HG03039 (cell line): Measurements from ENCODE around the gene KHDC3L.

ENCODE experiments used
- ATAC-seq: cut with Tn5 transposase; IDR thresholded peaks from one replicate; pipeline ENCODE4 v1.9.1; 2021; ENCODE audit warnings: mild to moderate bottlenecking, moderate library complexity; ENCODE audit not compliant: unreplicated experiment

Gene KHDC3L

GRCh38 chr6:73362358-73362757 lies at the start of gene KHDC3L:
Gene KHDC3L, plus strand, starts transcription at chr6:73362658. Its CDS starts 72 bp downstream, at chr6:73362730.
- no peak for ATAC-seq

DNA sequence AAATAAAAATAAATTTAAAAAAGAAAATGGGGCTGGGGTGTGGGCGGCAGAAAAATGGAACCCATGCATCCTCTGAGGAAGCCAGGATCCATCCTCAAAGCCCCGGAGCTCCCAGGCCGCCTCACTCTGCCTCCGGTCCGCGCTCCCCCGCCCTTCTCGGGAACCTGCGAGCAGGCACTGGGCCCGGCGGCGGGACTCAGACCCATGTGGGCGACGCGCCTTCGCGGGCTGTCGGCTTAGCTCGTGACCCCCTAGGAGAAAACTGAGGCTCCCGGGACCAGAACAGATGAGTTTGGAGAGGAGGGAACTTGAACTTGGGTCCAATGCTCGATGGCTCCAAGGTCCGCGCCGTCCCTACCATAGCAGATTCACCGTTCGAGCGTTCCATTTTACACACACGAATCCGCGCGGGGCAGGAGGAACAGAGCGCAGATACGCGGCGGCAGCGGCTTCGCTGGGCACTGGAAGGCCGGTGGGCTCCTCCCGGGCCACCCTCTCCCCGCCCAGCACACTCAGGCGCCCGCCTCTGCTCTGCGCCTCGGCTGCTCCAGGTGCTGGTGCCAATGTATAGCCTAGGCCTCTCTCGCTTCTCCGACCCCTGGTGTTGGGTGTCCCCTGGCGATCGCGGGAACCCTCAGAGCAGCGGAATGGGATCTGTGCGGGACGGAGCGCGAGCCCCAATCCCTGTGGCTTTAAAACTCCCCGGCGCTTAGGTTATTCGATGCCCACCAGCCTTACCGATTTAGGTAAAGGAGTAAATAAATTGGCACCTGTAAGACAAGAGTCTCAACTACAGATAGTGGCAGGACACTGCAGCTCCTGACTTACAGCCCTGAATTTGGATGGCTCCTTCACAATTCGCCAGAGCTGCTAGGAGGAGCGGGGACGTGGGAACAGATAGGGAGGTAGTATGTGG lies 47.6 kb upstream of the KHDC3L start:
- no peak for ATAC-seq

GRCh38 chr6:73323323-73323722 lies 39.1 kb upstream of the KHDC3L start:
- ATAC-seq: no peak

DNA sequence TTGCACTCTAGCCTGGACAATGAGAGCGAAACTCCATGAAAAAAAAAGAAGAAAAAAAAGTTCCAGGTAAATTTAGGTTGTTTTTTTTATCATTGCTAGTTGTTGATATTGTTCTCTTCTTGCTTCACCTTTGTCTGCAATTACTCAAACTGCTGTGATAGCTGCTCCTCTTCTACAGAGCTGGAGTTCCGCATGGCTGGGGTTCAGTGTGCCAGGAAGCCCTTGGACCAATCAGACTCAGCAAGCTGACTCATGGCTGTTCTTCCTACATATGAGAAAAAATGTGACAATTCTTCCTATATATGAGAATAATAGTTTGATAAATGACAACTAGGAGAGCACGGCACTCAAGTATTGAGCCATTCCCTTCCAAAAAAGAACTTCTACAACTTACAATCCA lies 36.8 kb upstream of the KHDC3L start:
- no peak for ATAC-seq

- ATAC-seq: no peak
These were observed 33.7 kb upstream of the KHDC3L start for GRCh38 chr6:73328790-73329189.

GRCh38 chr6:73329201-73329600 lies 33.3 kb upstream of the KHDC3L start:
- no peak for ATAC-seq

GRCh38 chr6:73339340-73339739 lies 23.1 kb upstream of the KHDC3L start:
- no peak for ATAC-seq

- ATAC-seq: no peak
These were observed 22.4 kb upstream of the KHDC3L start for GRCh38 chr6:73340048-73340447.

GRCh38 chr6:73341335-73341734 lies 21.1 kb upstream of the KHDC3L start:
- no peak for ATAC-seq

GRCh38 chr6:73342174-73342573 lies 20.3 kb upstream of the KHDC3L start:
- ATAC-seq: no peak

- ATAC-seq: no peak
These were observed 19.3 kb upstream of the KHDC3L start for GRCh38 chr6:73343164-73343563.

GRCh38 chr6:73348550-73349204 lies 13.8 kb upstream of the KHDC3L start:
- no peak for ATAC-seq

- ATAC-seq: no peak
These were observed 13.1 kb upstream of the KHDC3L start for GRCh38 chr6:73349311-73349710.

DNA sequence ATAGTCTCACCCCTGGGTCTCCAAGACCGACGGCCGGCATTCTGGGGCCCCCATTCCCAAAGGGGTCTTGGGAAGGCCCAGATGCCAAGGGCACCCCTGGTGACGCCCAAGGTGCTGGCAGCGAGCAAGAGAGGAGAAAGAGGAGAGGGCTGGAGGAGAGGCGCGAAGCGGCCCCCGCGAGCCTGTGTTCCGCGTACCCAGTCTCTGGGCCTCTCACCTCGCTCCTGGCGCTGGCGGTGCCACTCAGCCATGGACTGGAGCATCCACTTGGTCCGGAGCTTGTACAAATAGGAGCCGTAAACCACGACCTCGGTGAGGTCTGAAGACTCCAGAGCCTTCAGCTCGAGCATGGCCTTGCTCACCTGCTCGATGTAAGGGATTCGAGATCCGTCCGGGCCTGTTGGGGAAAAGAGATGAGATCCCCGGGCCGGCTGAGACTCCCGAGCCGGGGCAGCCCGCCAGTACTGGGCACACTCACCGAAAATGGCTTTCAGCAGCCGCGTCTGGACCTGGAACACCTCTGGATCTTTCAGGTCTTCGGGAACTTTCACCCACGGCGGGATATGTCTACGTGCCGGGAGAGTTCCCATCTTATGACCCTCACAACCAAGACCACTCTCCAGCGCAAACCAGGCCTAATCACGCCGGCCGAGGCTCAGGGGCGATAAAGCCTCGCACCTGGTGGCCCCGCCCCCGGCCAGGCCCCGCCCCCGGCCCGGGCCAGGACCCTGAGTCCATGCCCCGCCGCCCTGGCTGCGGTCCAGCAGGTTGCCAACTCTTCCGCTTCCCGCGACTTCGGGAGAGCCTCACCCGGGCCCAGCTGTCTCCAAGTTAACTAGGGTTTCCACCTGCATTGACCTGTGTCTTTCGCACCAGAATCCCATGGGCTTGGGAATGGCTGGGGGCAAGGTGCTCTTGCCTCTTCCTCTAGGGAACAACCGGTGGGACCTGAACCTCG lies 8.5 kb upstream of the KHDC3L start, which contains the start of gene DPPA5:
Gene DPPA5, minus strand, starts transcription at position 641 of the 958 bp plus-strand sequence. Its CDS starts 51 bp downstream, at position 590.
- no peak for ATAC-seq

GRCh38 chr6:73362869-73363536 lies 545 bp downstream of the KHDC3L start:
- no peak for ATAC-seq

- no peak for ATAC-seq
These were observed 1.0 kb downstream of the KHDC3L start for GRCh38 chr6:73363537-73363875.

DNA sequence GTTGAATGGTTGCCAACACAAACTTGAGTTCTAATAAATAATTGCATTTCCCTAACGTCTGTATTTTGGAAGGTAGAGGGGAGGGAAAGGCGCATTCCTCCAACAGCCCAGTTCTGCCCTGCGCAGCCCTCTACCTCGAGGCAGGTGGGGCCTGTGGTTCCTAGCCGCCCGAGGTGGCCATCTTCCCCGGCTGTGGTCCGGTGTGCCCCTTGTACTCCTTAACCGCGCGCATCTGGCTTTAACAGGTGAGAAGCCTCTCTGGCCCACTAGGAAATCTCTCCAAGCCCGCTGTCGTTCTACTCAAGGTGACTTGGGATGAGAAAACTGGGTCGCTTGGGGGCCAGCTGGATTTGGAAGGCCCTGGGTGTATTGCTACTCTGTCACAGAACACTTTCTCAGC lies 1.7 kb downstream of the KHDC3L start:
- no peak for ATAC-seq

- ATAC-seq: no peak
These were observed 2.1 kb downstream of the KHDC3L start for GRCh38 chr6:73364549-73364948.

GRCh38 chr6:73367761-73368355 lies 5.4 kb downstream of the KHDC3L start:
- no peak for ATAC-seq

DNA sequence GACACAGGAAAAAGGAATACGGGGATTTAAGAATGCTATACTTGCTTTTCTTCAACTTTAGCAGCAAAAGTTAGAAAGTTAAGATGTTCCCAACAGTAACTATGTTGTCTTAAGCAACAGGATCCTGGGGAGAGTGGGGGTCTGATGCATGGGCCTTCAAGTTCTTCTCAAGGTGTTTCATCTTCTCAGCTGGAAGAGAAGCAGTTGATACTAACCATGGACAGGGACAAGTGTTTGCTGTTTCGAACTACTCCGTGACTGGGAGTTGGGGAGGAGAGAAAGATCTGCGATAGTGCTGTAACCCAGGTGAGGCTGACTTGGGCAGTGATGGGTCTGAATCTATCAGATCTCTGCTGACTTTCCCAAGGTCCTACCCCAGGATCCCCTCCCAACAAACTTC lies 6.2 kb downstream of the KHDC3L start:
- ATAC-seq: no peak
